Endothelial cell of umbilical vein (primary cell): Measurements from ENCODE around the gene EQTN.

Experiments
- CTCF ChIP-seq, 2 donors: IDR thresholded peaks; 1 replicate in 1 of 2; 2 replicates in 1 of 2; pipeline ENCODE4 v1.5.1; 2011; ENCODE audit warnings: low read length in 2 of 2, mild to moderate bottlenecking in 2 of 2, moderate library complexity in 2 of 2, control low read depth in 1 of 2, inconsistent platforms in 1 of 2, low read depth in 1 of 2; ENCODE audit not compliant: insufficient read depth in 1 of 2; ENCODE audit errors: extremely low read depth in 1 of 2
- JUN ChIP-seq: IDR thresholded peaks from 2 replicates; pipeline ENCODE4 v1.6.1; 2011; ENCODE audit warnings: borderline replicate concordance, low read depth; ENCODE audit not compliant: insufficient read length, insufficient read depth
- POLR2A ChIP-seq: IDR thresholded peaks from 2 replicates; pipeline ENCODE4 v1.6.1; 2012; ENCODE audit warnings: low read depth, mild to moderate bottlenecking, control low read depth, low read length
- POLR2AphosphoS5 ChIP-seq: IDR thresholded peaks from 2 replicates; pipeline ENCODE4 v1.6.1; 2012; ENCODE audit warnings: low read depth, mild to moderate bottlenecking, control low read depth, low read length, moderate library complexity; ENCODE audit not compliant: insufficient read depth

GRCh38 chr9:27291292-27291691 is 5.7 kb downstream of the EQTN start:
- TF ChIP-seq POLR2A = no peak
- no peak for TF ChIP-seq CTCF (IDR thresholded peaks at IDR 0.05; ENCODE audit: extremely low read depth in 1 of 2, insufficient read depth in 1 of 2, low read depth in 1 of 2, low read length in 2 of 2)
- TF ChIP-seq JUN = no peak
- TF ChIP-seq POLR2AphosphoS5 = no peak
